BLaER1 treated with 17β-estradiol and CSF1 and Interleukin-3, amounts not matched to agents 10 nM and 100 nM (cell line): ENCODE data around the gene NUDT1.
A peak's percentile ranks its signal among the peaks of the same experiment; 100 is the strongest.

Experiments
- H3K27ac ChIP-seq, 11 experiments: shearing (Covaris generic); formaldehyde crosslinking; 2 replicates each; pipeline ENCODE4 v1.8.1; 2022
- H3K27me3 ChIP-seq, 11 experiments: shearing (Covaris generic); formaldehyde crosslinking; 2 replicates each; pipeline ENCODE4 v1.8.1; 2022
- H3K36me3 ChIP-seq, 11 experiments: shearing (Covaris generic); formaldehyde crosslinking; 2 replicates each; pipeline ENCODE4 v1.8.1; 2022
- H3K4me1 ChIP-seq, 10 experiments: shearing (Covaris generic); formaldehyde crosslinking; 2 replicates each; pipeline ENCODE4 v1.8.1; 2022
- H3K4me2 ChIP-seq, 11 experiments: shearing (Covaris generic); formaldehyde crosslinking; 2 replicates each; pipeline ENCODE4 v1.8.1; 2022
- H3K4me3 ChIP-seq, 10 experiments: shearing (Covaris generic); formaldehyde crosslinking; 2 replicates each; pipeline ENCODE4 v1.8.1; 2022
- H3K9ac ChIP-seq, 11 experiments: shearing (Covaris generic); formaldehyde crosslinking; 2 replicates each; pipeline ENCODE4 v1.8.1; 2022
- H3K9me3 ChIP-seq, 11 experiments: shearing (Covaris generic); formaldehyde crosslinking; replicated peaks in 1 of 11; 2 replicates each; pipeline ENCODE4 v1.8.1; 2022
- H4K20me1 ChIP-seq, 11 experiments: shearing (Covaris generic); formaldehyde crosslinking; 2 replicates each; pipeline ENCODE4 v1.8.1; 2022
- Cebpa-rat ChIP-seq, 11 experiments: shearing (Covaris generic); IDR thresholded peaks; 2 replicates each; pipeline ENCODE4 v1.8.1; 2022

Gene NUDT1

GRCh38 chr7:2198206-2198605 lies 43.8 kb upstream of the NUDT1 start:
- peaks cover 10 to 17% (median 14%) of the 10 kb centered on the region in 11 experiments; a peak in 21 of 22 replicates for H3K9me3 ChIP-seq
- peaks cover 49 to 81% (median 72%) of the 10 kb centered on the region in 11 experiments for H3K36me3 ChIP-seq
- TF ChIP-seq Cebpa-rat (IDR thresholded peaks at IDR 0.05) = no peak
- no peak overlapping the region for H3K27ac ChIP-seq
- H3K27me3 ChIP-seq = no peaks in the 10 kb centered on the region
- peak overlapping the region in 2 of 11 experiments; percentile 2 to 15; a peak in 1 of 22 replicates for H3K9ac ChIP-seq
- H3K4me1 ChIP-seq = peaks cover 25 to 84% (median 63%) of the 10 kb centered on the region in 10 experiments
- peak overlapping the region in 7 of 11 experiments; percentile 63 to 85 (median 78); a peak in 11 of 22 replicates for H3K4me2 ChIP-seq
- H3K4me3 ChIP-seq = no peak overlapping the region
- peaks cover 22 to 94% (median 72%) of the 10 kb centered on the region in 11 experiments; a peak in 20 of 22 replicates for H4K20me1 ChIP-seq

GRCh38 chr7:2198760-2199159 lies 43.3 kb upstream of the NUDT1 start:
- H3K36me3 ChIP-seq = peaks cover 45 to 75% (median 66%) of the 10 kb centered on the region in 11 experiments

GRCh38 chr7:2199528-2199927 lies 42.5 kb upstream of the NUDT1 start:
- Histone ChIP-seq H3K36me3 (peaks cover 37 to 70% (median 59%) of the 10 kb centered on the region in 11 experiments), H3K27me3 (no peaks in the 10 kb centered on the region), H3K9ac (no peak overlapping the region), H3K4me1 (peaks cover 38 to 92% (median 74%) of the 10 kb centered on the region in 10 experiments), H3K4me2 (peak overlapping the region in 1 of 11 experiments; percentile 12; a peak in 1 of 22 replicates), H4K20me1 (peaks cover 22 to 94% (median 79%) of the 10 kb centered on the region in 11 experiments; a peak in 20 of 22 replicates), H3K4me3 (no peak overlapping the region), H3K9me3 (peaks cover 10 to 17% (median 14%) of the 10 kb centered on the region in 11 experiments; a peak in 21 of 22 replicates), H3K27ac (no peak overlapping the region)
- TF ChIP-seq Cebpa-rat (IDR thresholded peaks at IDR 0.05) = no peak

More at GRCh38 chr7:2198760-2199159, 43.3 kb upstream of the NUDT1 start:
- Histone ChIP-seq H3K4me3 (no peak overlapping the region), H3K4me1 (peaks cover 30 to 84% (median 66%) of the 10 kb centered on the region in 10 experiments), H3K9me3 (peaks cover 10 to 17% (median 14%) of the 10 kb centered on the region in 11 experiments; a peak in 21 of 22 replicates), H3K27ac (no peak overlapping the region), H3K9ac (no peak overlapping the region; a peak in 1 of 22 replicates), H4K20me1 (peaks cover 22 to 94% (median 77%) of the 10 kb centered on the region in 11 experiments; a peak in 20 of 22 replicates), H3K27me3 (no peaks in the 10 kb centered on the region), H3K4me2 (peak overlapping the region in 4 of 11 experiments; percentile 71 to 85 (median 82); a peak in 5 of 22 replicates)
- no peak for TF ChIP-seq Cebpa-rat (IDR thresholded peaks at IDR 0.05)

GRCh38 chr7:2199956-2200583 lies 42.0 kb upstream of the NUDT1 start:
- peaks cover 32 to 68% (median 58%) of the 10 kb centered on the region in 11 experiments for H3K36me3 ChIP-seq
- no peak overlapping the region for H3K4me3 ChIP-seq

GRCh38 chr7:2200584-2200980 lies 41.4 kb upstream of the NUDT1 start:
- H3K4me1 ChIP-seq = peaks cover 38 to 92% (median 77%) of the 10 kb centered on the region in 10 experiments
- peak overlapping the region in 2 of 11 experiments; percentile 16 to 73; a peak in 2 of 22 replicates for H3K4me2 ChIP-seq

More at GRCh38 chr7:2199956-2200583, 42.0 kb upstream of the NUDT1 start:
- H3K4me1 ChIP-seq = peaks cover 38 to 95% (median 78%) of the 10 kb centered on the region in 10 experiments
- H4K20me1 ChIP-seq = peaks cover 22 to 98% (median 81%) of the 10 kb centered on the region in 11 experiments; a peak in 20 of 22 replicates
- H3K27me3 ChIP-seq = no peaks in the 10 kb centered on the region
- H3K9ac ChIP-seq = no peak overlapping the region
- no peak overlapping the region for H3K27ac ChIP-seq
- TF ChIP-seq Cebpa-rat (IDR thresholded peaks at IDR 0.05) = no peak
- H3K9me3 ChIP-seq = peaks cover 8 to 13% (median 9%) of the 10 kb centered on the region in 11 experiments; a peak in 21 of 22 replicates
- peak overlapping the region in 2 of 11 experiments; percentile 16 to 73; a peak in 2 of 22 replicates for H3K4me2 ChIP-seq

GRCh38 chr7:2201128-2201527 lies 40.9 kb upstream of the NUDT1 start:
- H3K27me3 ChIP-seq = no peaks in the 10 kb centered on the region
- H3K4me3 ChIP-seq = no peak overlapping the region
- H3K9ac ChIP-seq = peak overlapping the region in 5 of 11 experiments; percentile 4 to 40 (median 31); a peak in 2 of 22 replicates
- H3K4me1 ChIP-seq = peaks cover 38 to 87% (median 72%) of the 10 kb centered on the region in 10 experiments
- H3K27ac ChIP-seq = no peak overlapping the region
- peaks cover 22 to 99% (median 80%) of the 10 kb centered on the region in 11 experiments; a peak in 20 of 22 replicates for H4K20me1 ChIP-seq
- no peak for TF ChIP-seq Cebpa-rat (IDR thresholded peaks at IDR 0.05)
- peaks cover 21 to 67% (median 47%) of the 10 kb centered on the region in 11 experiments for H3K36me3 ChIP-seq
- H3K9me3 ChIP-seq = peaks cover 0 to 3% (median 0%) of the 10 kb centered on the region in 11 experiments; a peak in 4 of 22 replicates
- H3K4me2 ChIP-seq = peak overlapping the region in 10 of 11 experiments; percentile 46 to 76 (median 72); a peak in 15 of 22 replicates

More at GRCh38 chr7:2200584-2200980, 41.4 kb upstream of the NUDT1 start:
- Histone ChIP-seq H3K27ac (no peak overlapping the region), H4K20me1 (peaks cover 22 to 100% (median 81%) of the 10 kb centered on the region in 11 experiments; a peak in 20 of 22 replicates), H3K36me3 (peaks cover 27 to 67% (median 53%) of the 10 kb centered on the region in 11 experiments), H3K4me3 (no peak overlapping the region), H3K9me3 (peaks cover 3 to 8% (median 4%) of the 10 kb centered on the region in 11 experiments; a peak in 20 of 22 replicates), H3K27me3 (no peaks in the 10 kb centered on the region), H3K9ac (no peak overlapping the region)
- TF ChIP-seq Cebpa-rat (IDR thresholded peaks at IDR 0.05) = no peak

GRCh38 chr7:2201686-2202360 lies 40.2 kb upstream of the NUDT1 start:
- Histone ChIP-seq H3K9ac (peak overlapping the region in 4 of 11 experiments; percentile 26 to 40 (median 32); a peak in 4 of 22 replicates), H3K27ac (peak overlapping the region in 4 of 11 experiments; percentile 3 to 45 (median 16); a peak in 3 of 22 replicates), H3K4me2 (peak overlapping the region; percentile 46 to 77 (median 73)), H4K20me1 (peaks cover 20 to 95% (median 75%) of the 10 kb centered on the region in 11 experiments; a peak in 20 of 22 replicates), H3K4me3 (no peak overlapping the region), H3K27me3 (no peaks in the 10 kb centered on the region), H3K4me1 (peaks cover 35 to 80% (median 65%) of the 10 kb centered on the region in 10 experiments), H3K36me3 (peaks cover 25 to 67% (median 50%) of the 10 kb centered on the region in 11 experiments), H3K9me3 (no peaks in the 10 kb centered on the region)
- no peak for TF ChIP-seq Cebpa-rat (IDR thresholded peaks at IDR 0.05)

- Histone ChIP-seq H3K36me3 (peaks cover 30 to 71% (median 55%) of the 10 kb centered on the region in 11 experiments), H3K4me3 (no peak overlapping the region), H4K20me1 (peaks cover 15 to 95% (median 72%) of the 10 kb centered on the region in 11 experiments; a peak in 20 of 22 replicates), H3K9ac (peak overlapping the region in 3 of 11 experiments; percentile 16 to 47 (median 33); a peak in 3 of 22 replicates), H3K27me3 (no peaks in the 10 kb centered on the region), H3K9me3 (no peaks in the 10 kb centered on the region), H3K27ac (peak overlapping the region in 5 of 11 experiments; percentile 3 to 45 (median 23); a peak in 3 of 22 replicates), H3K4me2 (peak overlapping the region; percentile 46 to 77 (median 73)), H3K4me1 (peaks cover 31 to 77% (median 62%) of the 10 kb centered on the region in 10 experiments)
- TF ChIP-seq Cebpa-rat (IDR thresholded peaks at IDR 0.05) = no peak
These were observed 39.7 kb upstream of the NUDT1 start for GRCh38 chr7:2202361-2202761.
